HepG2 (cell line): ENCODE data around the gene AIFM1. TPM values are rescaled to one million over a fixed set of nuclear protein-coding genes. Genes with fewer than 3 reads are reported as not detected.

ENCODE experiments used
- FOXK1 ChIP-seq: sonication (generic); formaldehyde crosslinking; IDR thresholded peaks from 2 replicates; pipeline ENCODE4 v1.4.0; 2020; ENCODE audit warnings: low read depth, missing genetic modification reagents, borderline replicate concordance
- GLI4 ChIP-seq: sonication (generic); formaldehyde crosslinking; IDR thresholded peaks from 2 replicates; pipeline ENCODE4 v1.5.1; 2020; ENCODE audit warnings: missing genetic modification reagents, mild to moderate bottlenecking, moderate library complexity, borderline replicate concordance
- HHEX ChIP-seq: IDR thresholded peaks from 2 replicates; pipeline ENCODE4 v1.6.1; 2016; ENCODE audit warnings: control low read depth
- HMG20B ChIP-seq: conservative IDR thresholded peaks from 2 replicates; pipeline ENCODE4 v1.6.1; 2016; ENCODE audit warnings: missing genetic modification reagents, missing compliant biosample characterization
- HOMEZ ChIP-seq: IDR thresholded peaks from 2 replicates; pipeline ENCODE4 v1.6.1; 2016; ENCODE audit warnings: low read depth
- JUN ChIP-seq: sonication (generic); formaldehyde crosslinking; IDR thresholded peaks from 2 replicates; pipeline ENCODE4 v1.4.0; 2020; ENCODE audit warnings: mild to moderate bottlenecking, missing genetic modification reagents
- KDM1A ChIP-seq: IDR thresholded peaks from 2 replicates; pipeline ENCODE4 v1.6.1; 2016; ENCODE audit warnings: missing compliant biosample characterization
- KLF15 ChIP-seq: sonication (generic); formaldehyde crosslinking; IDR thresholded peaks from 2 replicates; pipeline ENCODE4 v1.8.1; 2023; ENCODE audit warnings: borderline replicate concordance, mild to moderate bottlenecking, inconsistent platforms, missing genetic modification reagents, mixed read lengths
- PATZ1 ChIP-seq: sonication (generic); formaldehyde crosslinking; IDR thresholded peaks from 2 replicates; pipeline ENCODE4 v1.4.0; 2020; ENCODE audit warnings: missing genetic modification reagents
- RARA ChIP-seq: IDR thresholded peaks from 2 replicates; pipeline ENCODE4 v1.6.1; 2016; ENCODE audit warnings: missing genetic modification reagents, missing compliant biosample characterization
- RBM39 ChIP-seq: fragments of 200-400 bp; formaldehyde crosslinking; IDR thresholded peaks from one replicate; pipeline ENCODE4 v1.6.1; 2018; ENCODE audit warnings: antibody characterized with exemption, mild to moderate bottlenecking, low read depth, low read length; ENCODE audit not compliant: poor library complexity, severe bottlenecking
- STAG1 ChIP-seq: sonication (generic); formaldehyde crosslinking; IDR thresholded peaks from 2 replicates; pipeline ENCODE4 v1.4.0; 2020; ENCODE audit warnings: missing genetic modification reagents
- TSC22D2 ChIP-seq: sonication (generic); formaldehyde crosslinking; IDR thresholded peaks from 2 replicates; pipeline ENCODE4 v1.5.1; 2020; ENCODE audit warnings: missing genetic modification reagents, mild to moderate bottlenecking, borderline replicate concordance
- XRCC5 ChIP-seq: fragments of 200-400 bp; formaldehyde crosslinking; optimal IDR thresholded peaks from 2 replicates; pipeline ENCODE3; 2017; ENCODE audit warnings: mild to moderate bottlenecking, low read length
- ZBTB42 ChIP-seq: sonication (generic); formaldehyde crosslinking; IDR thresholded peaks from 2 replicates; pipeline ENCODE4 v1.5.0; 2020; ENCODE audit warnings: mild to moderate bottlenecking, missing genetic modification reagents
- ZC3H4 ChIP-seq: sonication (generic); formaldehyde crosslinking; IDR thresholded peaks from 2 replicates; pipeline ENCODE4 v1.4.0; 2020; ENCODE audit warnings: missing genetic modification reagents, borderline replicate concordance
- ZNF619 ChIP-seq: sonication (generic); formaldehyde crosslinking; IDR thresholded peaks from 2 replicates; pipeline ENCODE4 v1.4.0; 2020; ENCODE audit warnings: mild to moderate bottlenecking, missing genetic modification reagents
- ZNF670 ChIP-seq: sonication (generic); formaldehyde crosslinking; IDR thresholded peaks from 2 replicates; pipeline ENCODE4 v1.8.0; 2022; ENCODE audit warnings: mild to moderate bottlenecking, missing genetic modification reagents, borderline replicate concordance
- ZNF781 ChIP-seq: sonication (generic); formaldehyde crosslinking; IDR thresholded peaks from 2 replicates; pipeline ENCODE4 v1.5.1; 2020; ENCODE audit warnings: borderline replicate concordance, mild to moderate bottlenecking, missing genetic modification reagents; ENCODE audit errors: not compliant biosample characterization
- ZSCAN25 ChIP-seq: sonication (generic); formaldehyde crosslinking; IDR thresholded peaks from 2 replicates; pipeline ENCODE4 v1.8.0; 2022; ENCODE audit warnings: mild to moderate bottlenecking, missing genetic modification reagents
- polyA plus RNA-seq, 8 experiments: library from polyadenylated mRNA; depleted of rRNA in 3 of 8; stranded (reverse) in 7 of 8; unstranded in 1 of 8; fragments of >200 nt; fragmentation: Illumina TruSeq in 4 of 8; extraction: Trizol in 4 of 8; gene quantifications; 2 replicates each; pipeline versions ENCODE4 v1.2.1 to v1.2.3, GENCODE V29; 2011 to 2016; ENCODE audit warnings: low read depth in 4 of 8, missing spikeins in 1 of 8, mixed read lengths in 1 of 8; ENCODE audit not compliant: insufficient read depth in 1 of 8
- total RNA-seq, 5 experiments: library from RNA; depleted of rRNA; stranded (reverse); fragments of >200 nt; fragmentation: Illumina TruSeq; extraction: Trizol; gene quantifications; 2 replicates each; pipeline ENCODE4 v1.2.3, GENCODE V29; 2016; ENCODE audit warnings: low read depth in 1 of 5
- TF ChIP-seq, protein P1 (sequence below): sonication (generic); formaldehyde crosslinking; IDR thresholded peaks from 2 replicates; pipeline ENCODE4 v1.4.0; 2020; ENCODE audit warnings: missing genetic modification reagents, borderline replicate concordance

AIFM1 gene
- total and polyA plus RNA-seq, 2 of the 13 experiments (the other 11 are each of a cell fraction or from before 2014, with no cell fraction given): 42.8 to 46.9 TPM

DNA sequence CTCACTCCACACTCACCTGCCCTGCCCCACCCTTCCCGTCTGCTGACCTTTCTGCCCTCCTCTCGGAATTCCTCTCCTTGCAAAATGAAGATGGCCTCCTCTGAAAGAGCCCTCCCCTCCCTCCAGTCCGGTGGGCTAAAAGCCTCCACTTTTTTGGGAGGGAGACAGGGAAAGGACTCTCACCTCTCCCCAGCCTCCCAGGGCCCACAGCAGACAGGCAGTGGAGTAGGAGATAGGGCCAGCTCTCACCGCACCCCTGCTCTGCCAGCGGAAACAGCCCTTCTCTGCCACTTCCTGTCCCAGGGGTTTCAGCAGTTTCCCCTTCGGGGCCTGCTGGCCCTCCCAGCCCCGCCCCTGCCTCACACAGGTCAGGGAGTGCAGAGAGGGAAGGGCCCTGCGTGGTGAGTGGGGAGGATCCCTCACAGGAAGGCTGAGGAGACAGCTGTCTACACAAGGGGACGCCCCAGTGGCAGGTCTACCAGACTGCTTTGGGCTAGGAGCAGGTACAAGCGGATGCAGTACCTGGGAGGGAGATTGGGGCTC, 73.6 kb downstream of the AIFM1 start (continued):
- TF ChIP-seq KDM1A (no peak), HHEX (CRISPR knock-in tag) (no peak), HMG20B (no peak), FOXK1 (CRISPR knock-in tag) (no peak), ZBTB42 (no peak), ZNF781 (no peak), ZC3H4 (CRISPR knock-in tag) (no peak), PATZ1 (CRISPR knock-in tag) (peak; percentile 45; the same call in 1 of the 2 replicates), JUN (CRISPR knock-in tag) (no peak), HOMEZ (CRISPR knock-in tag) (peak; percentile 27; the same call in 1 of the 2 replicates), STAG1 (CRISPR knock-in tag) (peak; percentile 25), KLF15 (CRISPR knock-in tag) (no peak), RARA (no peak), XRCC5 (peak; percentile 65), ZNF619 (CRISPR knock-in tag) (no peak), GLI4 (no peak), ZSCAN25 (peak; percentile 99), TSC22D2 (CRISPR knock-in tag) (no peak), ZNF670 (no peak), RBM39 (no peak)
- TF ChIP-seq, protein P1, sequence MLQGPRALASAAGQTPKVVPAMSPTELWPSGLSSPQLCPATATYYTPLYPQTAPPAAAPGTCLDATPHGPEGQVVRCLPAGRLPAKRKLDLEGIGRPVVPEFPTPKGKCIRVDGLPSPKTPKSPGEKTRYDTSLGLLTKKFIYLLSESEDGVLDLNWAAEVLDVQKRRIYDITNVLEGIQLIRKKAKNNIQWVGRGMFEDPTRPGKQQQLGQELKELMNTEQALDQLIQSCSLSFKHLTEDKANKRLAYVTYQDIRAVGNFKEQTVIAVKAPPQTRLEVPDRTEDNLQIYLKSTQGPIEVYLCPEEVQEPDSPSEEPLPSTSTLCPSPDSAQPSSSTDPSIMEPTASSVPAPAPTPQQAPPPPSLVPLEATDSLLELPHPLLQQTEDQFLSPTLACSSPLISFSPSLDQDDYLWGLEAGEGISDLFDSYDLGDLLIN: no peak
